Measurements from ENCODE around the gene DRD4.

The DRD4 gene

GRCh38 chr11:619628-620050 lies 17.4 kb upstream of the DRD4 start:
- no peak overlapping the region for H3K27ac ChIP-seq
- H3K27me3 ChIP-seq = peaks cover 1% of the 10 kb centered on the region
- no peak overlapping the region for H3K4me3 ChIP-seq (ENCODE audit: low read depth in 1 of 2, low read length in 1 of 2)
- H3K4me1 ChIP-seq (ENCODE audit: control insufficient read depth in 1 of 2, insufficient read depth in 1 of 2, low read depth in 1 of 2, low read length in 1 of 2) = peaks cover 20 to 23% of the 10 kb centered on the region in 2 experiments
- H3K36me3 ChIP-seq = peaks cover 8% of the 10 kb centered on the region
- TF ChIP-seq CTCF (IDR thresholded peaks at IDR 0.05) = no peak
- H3K9me3 ChIP-seq = no peaks in the 10 kb centered on the region

- Histone ChIP-seq H3K36me3 (peaks cover 2% of the 10 kb centered on the region), H3K4me3 (ENCODE audit: low read depth in 1 of 2, low read length in 1 of 2) (no peak overlapping the region), H3K9me3 (no peaks in the 10 kb centered on the region), H3K4me1 (ENCODE audit: control insufficient read depth in 1 of 2, insufficient read depth in 1 of 2, low read depth in 1 of 2, low read length in 1 of 2) (peaks cover 15 to 17% of the 10 kb centered on the region in 2 experiments), H3K27ac (no peak overlapping the region), H3K27me3 (peaks cover 7% of the 10 kb centered on the region)
- no peak for TF ChIP-seq CTCF (IDR thresholded peaks at IDR 0.05)
Measured at GRCh38 chr11:620201-620600, 16.9 kb upstream of the DRD4 start.

- Histone ChIP-seq H3K27me3 (peaks cover 17% of the 10 kb centered on the region), H3K36me3 (no peaks in the 10 kb centered on the region), H3K4me1 (ENCODE audit: control insufficient read depth in 1 of 2, insufficient read depth in 1 of 2, low read depth in 1 of 2, low read length in 1 of 2) (peaks cover 10 to 11% of the 10 kb centered on the region in 2 experiments), H3K27ac (no peak overlapping the region), H3K4me3 (ENCODE audit: low read depth in 1 of 2, low read length in 1 of 2) (no peak overlapping the region), H3K9me3 (no peaks in the 10 kb centered on the region)
- TF ChIP-seq CTCF (IDR thresholded peaks at IDR 0.05) = no peak
Measured at GRCh38 chr11:620935-621814, 15.9 kb upstream of the DRD4 start.

- H3K4me3 ChIP-seq (ENCODE audit: low read depth in 1 of 2, low read length in 1 of 2) = no peak overlapping the region
- H3K4me1 ChIP-seq (ENCODE audit: control insufficient read depth in 1 of 2, insufficient read depth in 1 of 2, low read depth in 1 of 2, low read length in 1 of 2) = peaks cover 4% of the 10 kb centered on the region in 2 experiments
- no peaks in the 10 kb centered on the region for H3K36me3 ChIP-seq
- H3K27me3 ChIP-seq = peaks cover 23% of the 10 kb centered on the region
- no peaks in the 10 kb centered on the region for H3K9me3 ChIP-seq
- no peak overlapping the region for H3K27ac ChIP-seq
- TF ChIP-seq CTCF (IDR thresholded peaks at IDR 0.05) = no peak
Measured at GRCh38 chr11:621838-622237, 15.2 kb upstream of the DRD4 start.

GRCh38 chr11:623349-623869 lies 13.7 kb upstream of the DRD4 start:
- Histone ChIP-seq H3K4me3 (ENCODE audit: low read depth in 1 of 2, low read length in 1 of 2) (no peak overlapping the region), H3K9me3 (no peaks in the 10 kb centered on the region), H3K27me3 (peaks cover 39% of the 10 kb centered on the region), H3K27ac (no peak overlapping the region), H3K4me1 (ENCODE audit: control insufficient read depth in 1 of 2, insufficient read depth in 1 of 2, low read depth in 1 of 2, low read length in 1 of 2) (no peaks in the 10 kb centered on the region), H3K36me3 (no peaks in the 10 kb centered on the region)
- TF ChIP-seq CTCF (IDR thresholded peaks at IDR 0.05) = no peak

Data from neutrophil (primary cell).